DOHH2 (cell line): Measurements from ENCODE around the gene SYCP1.
"Not testable (repeated sequence)": the region's sequence is repeated elsewhere in the genome, so short reads cannot be mapped to it uniquely, and the experiment has no call there.

ENCODE experiments used
- H3F3A ChIP-seq: fragments of 200-600 bp; sonication (generic), shearing (Covaris generic); 2 replicates; pipeline ENCODE4 v1.6.0; 2016; ENCODE audit warnings: antibody characterized with exemption, mild to moderate bottlenecking; ENCODE audit not compliant: control insufficient read depth, insufficient read depth
- H3K27ac ChIP-seq: fragments of 200-600 bp; sonication (generic); 2 replicates; pipeline ENCODE4 v1.5.1; 2014; ENCODE audit warnings: low read depth, mild to moderate bottlenecking, low read length, moderate library complexity
- H3K27me3 ChIP-seq: fragments of 200-600 bp; sonication (generic); 2 replicates; pipeline ENCODE4 v1.6.1; 2014; ENCODE audit warnings: mild to moderate bottlenecking, low read length, mixed read lengths; ENCODE audit not compliant: control insufficient read depth
- H3K36me3 ChIP-seq: fragments of 200-600 bp; sonication (generic); 2 replicates; pipeline ENCODE4 v1.6.1; 2014; ENCODE audit warnings: mild to moderate bottlenecking, low read length, moderate library complexity, mixed read lengths; ENCODE audit not compliant: control insufficient read depth
- H3K4me1 ChIP-seq: fragments of 200-600 bp; sonication (generic); 2 replicates; pipeline ENCODE4 v1.6.1; 2014; ENCODE audit warnings: mild to moderate bottlenecking, low read length, mixed read lengths; ENCODE audit not compliant: control insufficient read depth
- H3K4me2 ChIP-seq: fragments of 200-600 bp; sonication (generic); 2 replicates; pipeline ENCODE4 v1.6.0; 2014; ENCODE audit warnings: mild to moderate bottlenecking, low read length, moderate library complexity
- H3K4me3 ChIP-seq: fragments of 200-600 bp; sonication (generic); 2 replicates; pipeline ENCODE4 v1.5.1; 2014; ENCODE audit warnings: mild to moderate bottlenecking, low read length, mixed read lengths
- H3K79me2 ChIP-seq: fragments of 200-600 bp; sonication (generic); 2 replicates; pipeline ENCODE4 v1.6.1; 2014; ENCODE audit warnings: mild to moderate bottlenecking, low read length, mixed read lengths; ENCODE audit not compliant: control insufficient read depth
- H3K9me2 ChIP-seq: fragments of 200-600 bp; sonication (generic); replicated peaks from 2 replicates; pipeline ENCODE4 v1.6.1; 2014; ENCODE audit warnings: mild to moderate bottlenecking, low read length, mixed read lengths; ENCODE audit not compliant: control insufficient read depth
- H3K9me3 ChIP-seq: fragments of 200-600 bp; sonication (generic); 2 replicates; pipeline ENCODE4 v1.6.1; 2014; ENCODE audit warnings: antibody characterized with exemption, low read length, mixed read lengths; ENCODE audit not compliant: control insufficient read depth, insufficient read depth
- H4K20me1 ChIP-seq: fragments of 200-600 bp; sonication (generic); 2 replicates; pipeline ENCODE4 v1.6.0; 2014; ENCODE audit warnings: low read depth, mild to moderate bottlenecking, antibody characterized with exemption, low read length, moderate library complexity; ENCODE audit not compliant: control insufficient read depth, insufficient read depth
- EZH2phosphoT487 ChIP-seq: fragments of 200-600 bp; sonication (generic); IDR thresholded peaks from 2 replicates; pipeline ENCODE4 v1.6.1; 2017; ENCODE audit warnings: borderline replicate concordance, mild to moderate bottlenecking, antibody characterized with exemption, low read length, moderate library complexity, mixed read lengths
- TF ChIP-seq, protein P1 (sequence below): fragments of 200-600 bp; sonication (generic); IDR thresholded peaks from one replicate; pipeline ENCODE4 v1.5.1; 2014; ENCODE audit warnings: antibody characterized with exemption, mild to moderate bottlenecking, low read depth, low read length; ENCODE audit not compliant: poor library complexity, severe bottlenecking

Gene SYCP1

GRCh38 chr1:115006191-115006590 lies 151.5 kb downstream of the SYCP1 start:
- H3K4me3 ChIP-seq, result no peak overlapping the region
- TF ChIP-seq, protein P1, sequence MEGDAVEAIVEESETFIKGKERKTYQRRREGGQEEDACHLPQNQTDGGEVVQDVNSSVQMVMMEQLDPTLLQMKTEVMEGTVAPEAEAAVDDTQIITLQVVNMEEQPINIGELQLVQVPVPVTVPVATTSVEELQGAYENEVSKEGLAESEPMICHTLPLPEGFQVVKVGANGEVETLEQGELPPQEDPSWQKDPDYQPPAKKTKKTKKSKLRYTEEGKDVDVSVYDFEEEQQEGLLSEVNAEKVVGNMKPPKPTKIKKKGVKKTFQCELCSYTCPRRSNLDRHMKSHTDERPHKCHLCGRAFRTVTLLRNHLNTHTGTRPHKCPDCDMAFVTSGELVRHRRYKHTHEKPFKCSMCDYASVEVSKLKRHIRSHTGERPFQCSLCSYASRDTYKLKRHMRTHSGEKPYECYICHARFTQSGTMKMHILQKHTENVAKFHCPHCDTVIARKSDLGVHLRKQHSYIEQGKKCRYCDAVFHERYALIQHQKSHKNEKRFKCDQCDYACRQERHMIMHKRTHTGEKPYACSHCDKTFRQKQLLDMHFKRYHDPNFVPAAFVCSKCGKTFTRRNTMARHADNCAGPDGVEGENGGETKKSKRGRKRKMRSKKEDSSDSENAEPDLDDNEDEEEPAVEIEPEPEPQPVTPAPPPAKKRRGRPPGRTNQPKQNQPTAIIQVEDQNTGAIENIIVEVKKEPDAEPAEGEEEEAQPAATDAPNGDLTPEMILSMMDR, result no peak
- TF ChIP-seq EZH2phosphoT487, result no peak
- no peak overlapping the region for H3K4me2 ChIP-seq
- H3K9me2 ChIP-seq, result no peaks in the 10 kb centered on the region
- no peaks in the 10 kb centered on the region for H3F3A ChIP-seq
- H4K20me1 ChIP-seq, result no peaks in the 10 kb centered on the region
- no peaks in the 10 kb centered on the region for H3K4me1 ChIP-seq
- H3K9me3 ChIP-seq, result no peaks in the 10 kb centered on the region
- no peaks in the 10 kb centered on the region for H3K36me3 ChIP-seq
- no peaks in the 10 kb centered on the region for H3K27me3 ChIP-seq
- no peaks in the 10 kb centered on the region for H3K79me2 ChIP-seq
- no peak overlapping the region for H3K27ac ChIP-seq

- H3K79me2 ChIP-seq, result no peaks in the 10 kb centered on the region
- H3K4me3 ChIP-seq, result no peak overlapping the region
- no peak overlapping the region for H3K27ac ChIP-seq
- no peaks in the 10 kb centered on the region for H3K4me1 ChIP-seq
- H3K36me3 ChIP-seq, result no peaks in the 10 kb centered on the region
- TF ChIP-seq, protein P1, result no peak
- no peak for TF ChIP-seq EZH2phosphoT487
- no peaks in the 10 kb centered on the region for H3K9me2 ChIP-seq
- no peaks in the 10 kb centered on the region for H4K20me1 ChIP-seq
- no peak overlapping the region for H3K4me2 ChIP-seq
- no peaks in the 10 kb centered on the region for H3F3A ChIP-seq
- no peaks in the 10 kb centered on the region for H3K27me3 ChIP-seq
- no peaks in the 10 kb centered on the region for H3K9me3 ChIP-seq
Measured at GRCh38 chr1:115012006-115012405, 157.3 kb downstream of the SYCP1 start.

- no peaks in the 10 kb centered on the region for H3F3A ChIP-seq
- H3K36me3 ChIP-seq, result no peaks in the 10 kb centered on the region
- H3K79me2 ChIP-seq, result no peaks in the 10 kb centered on the region
- no peak overlapping the region for H3K4me3 ChIP-seq
- H3K27ac ChIP-seq, result no peak overlapping the region
- no peaks in the 10 kb centered on the region for H4K20me1 ChIP-seq
- H3K9me2 ChIP-seq, result no peaks in the 10 kb centered on the region
- TF ChIP-seq, protein P1, result no peak
- TF ChIP-seq EZH2phosphoT487, result no peak
- H3K27me3 ChIP-seq, result no peaks in the 10 kb centered on the region
- H3K4me2 ChIP-seq, result no peak overlapping the region
- H3K9me3 ChIP-seq, result no peaks in the 10 kb centered on the region
- H3K4me1 ChIP-seq, result no peaks in the 10 kb centered on the region
Measured at GRCh38 chr1:115012434-115012833, 157.8 kb downstream of the SYCP1 start.

DNA sequence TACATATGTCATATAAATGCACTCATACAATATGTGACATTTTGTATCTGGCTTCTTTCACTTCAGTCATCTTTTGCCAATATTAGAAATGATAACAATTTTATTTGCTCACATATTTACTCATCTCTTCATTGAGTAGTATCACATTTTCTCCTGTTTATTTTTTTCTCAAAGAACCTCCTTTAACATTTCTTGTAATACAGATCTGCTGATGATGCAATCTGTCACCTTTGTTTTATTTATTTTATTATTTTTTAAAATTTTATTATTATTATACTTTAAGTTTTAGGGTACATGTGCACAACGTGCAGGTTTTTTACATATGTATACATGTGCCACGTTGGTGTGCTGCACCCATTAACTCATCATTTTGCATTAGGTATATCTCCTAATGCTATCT lies 159.1 kb downstream of the SYCP1 start:
- no peaks in the 10 kb centered on the region for H4K20me1 ChIP-seq
- no peaks in the 10 kb centered on the region for H3K9me2 ChIP-seq
- no peak overlapping the region for H3K4me2 ChIP-seq
- no peaks in the 10 kb centered on the region for H3F3A ChIP-seq
- no peak overlapping the region for H3K27ac ChIP-seq
- no peaks in the 10 kb centered on the region for H3K36me3 ChIP-seq
- no peaks in the 10 kb centered on the region for H3K27me3 ChIP-seq
- H3K79me2 ChIP-seq, result no peaks in the 10 kb centered on the region
- no peak overlapping the region for H3K4me3 ChIP-seq
- H3K9me3 ChIP-seq, result no peaks in the 10 kb centered on the region
- TF ChIP-seq, protein P1, result no peak
- no peak for TF ChIP-seq EZH2phosphoT487
- no peaks in the 10 kb centered on the region for H3K4me1 ChIP-seq

GRCh38 chr1:115019549-115019948 lies 164.9 kb downstream of the SYCP1 start:
- H3K9me2 ChIP-seq, H3K36me3 ChIP-seq, H3K79me2 ChIP-seq, H3K27ac ChIP-seq, H3K4me3 ChIP-seq, H3K4me2 ChIP-seq, H3K4me1 ChIP-seq, H3F3A ChIP-seq, H3K9me3 ChIP-seq, H3K27me3 ChIP-seq, H4K20me1 ChIP-seq: not testable (repeated sequence)
